Activated CD4-positive, alpha-beta T cell treated with anti-CD3 and anti-CD28 coated beads, Interleukin-2, amount 10 ng/mL, durations not matched to agents 24 days and 14 days (primary cell): ENCODE results near the gene PCNT. TPM values are rescaled to one million over a fixed set of nuclear protein-coding genes. Genes with fewer than 3 reads are reported as not detected.

ENCODE experiments used
- DNase-seq: peaks from one replicate; pipeline ENCODE4 v3.0.0; 2022
- H3K27ac Mint-ChIP-seq: one replicate; pipeline ENCODE4 v1.8.0; 2022; ENCODE audit warnings: mild to moderate bottlenecking, mixed read lengths
- H3K27me3 Mint-ChIP-seq: one replicate; pipeline ENCODE4 v1.8.0; 2022; ENCODE audit warnings: mixed read lengths
- H3K36me3 Mint-ChIP-seq: one replicate; pipeline ENCODE4 v1.8.0; 2022; ENCODE audit warnings: low read depth, mild to moderate bottlenecking, mixed read lengths
- H3K4me1 Mint-ChIP-seq: one replicate; pipeline ENCODE4 v1.8.0; 2021; ENCODE audit warnings: mixed read lengths
- H3K4me3 Mint-ChIP-seq: one replicate; pipeline ENCODE4 v1.8.0; 2022; ENCODE audit warnings: mild to moderate bottlenecking, moderate library complexity, mixed read lengths
- H3K9me3 Mint-ChIP-seq: one replicate; pipeline ENCODE4 v1.8.0; 2021; ENCODE audit warnings: mixed read lengths
- intact Hi-C: fragments of 100-400 bp; cut with micrococcal nuclease; formaldehyde crosslinking; loops from one replicate; pipeline ENCODE4 v1.15.1; 2023
- total RNA-seq: library from RNA; stranded (reverse); gene quantifications from 2 replicates; pipeline ENCODE4 v1.2.3, GENCODE V29; 2022

Gene PCNT
- total RNA-seq, 1 donor from 2014 or later, result 52.0 TPM

GRCh38 chr21:46352913-46353312 is 29.0 kb downstream of the PCNT start:
- H3K27me3 Mint-ChIP-seq, result no peaks in the 10 kb centered on the region

GRCh38 chr21:46354046-46354445 is 30.1 kb downstream of the PCNT start:
- Mint-ChIP-seq H3K9me3 (no peaks in the 10 kb centered on the region), H3K4me3 (no peak overlapping the region), H3K27ac (no peak overlapping the region), H3K36me3 (peaks cover 42% of the 10 kb centered on the region), H3K4me1 (no peaks in the 10 kb centered on the region), H3K27me3 (no peaks in the 10 kb centered on the region)
- DNase-seq, result no peak
- intact Hi-C loops, result no loop called here

More at GRCh38 chr21:46352913-46353312, 29.0 kb downstream of the PCNT start:
- H3K4me3 Mint-ChIP-seq, result no peak overlapping the region
- no peaks in the 10 kb centered on the region for H3K4me1 Mint-ChIP-seq
- DNase-seq, result no peak
- H3K9me3 Mint-ChIP-seq, result no peaks in the 10 kb centered on the region
- H3K36me3 Mint-ChIP-seq, result peaks cover 46% of the 10 kb centered on the region
- intact Hi-C loops, result no loop called here
- no peak overlapping the region for H3K27ac Mint-ChIP-seq

GRCh38 chr21:46354518-46354917 is 30.6 kb downstream of the PCNT start:
- H3K9me3 Mint-ChIP-seq, result no peaks in the 10 kb centered on the region
- no peaks in the 10 kb centered on the region for H3K27me3 Mint-ChIP-seq
- H3K27ac Mint-ChIP-seq, result no peak overlapping the region
- intact Hi-C loops, result no loop called here
- no peak for DNase-seq
- H3K4me3 Mint-ChIP-seq, result no peak overlapping the region
- peaks cover 39% of the 10 kb centered on the region for H3K36me3 Mint-ChIP-seq
- no peaks in the 10 kb centered on the region for H3K4me1 Mint-ChIP-seq

- no peaks in the 10 kb centered on the region for H3K9me3 Mint-ChIP-seq
- H3K36me3 Mint-ChIP-seq, result peaks cover 34% of the 10 kb centered on the region
- intact Hi-C loops, result no loop called here
- no peak overlapping the region for H3K4me3 Mint-ChIP-seq
- H3K4me1 Mint-ChIP-seq, result no peaks in the 10 kb centered on the region
- no peak for DNase-seq
- H3K27ac Mint-ChIP-seq, result no peak overlapping the region
- H3K27me3 Mint-ChIP-seq, result no peaks in the 10 kb centered on the region
These were observed 31.4 kb downstream of the PCNT start for GRCh38 chr21:46355161-46356004.

- Mint-ChIP-seq H3K36me3 (peaks cover 36% of the 10 kb centered on the region), H3K9me3 (no peaks in the 10 kb centered on the region), H3K4me3 (no peak overlapping the region), H3K27me3 (no peaks in the 10 kb centered on the region), H3K27ac (no peak overlapping the region), H3K4me1 (no peaks in the 10 kb centered on the region)
- intact Hi-C loops, result no loop called here
- DNase-seq, result no peak
These were observed 32.0 kb downstream of the PCNT start for GRCh38 chr21:46356005-46356338.

- Mint-ChIP-seq H3K27me3 (no peaks in the 10 kb centered on the region), H3K27ac (no peak overlapping the region), H3K36me3 (peaks cover 34% of the 10 kb centered on the region), H3K4me3 (no peak overlapping the region), H3K4me1 (no peaks in the 10 kb centered on the region), H3K9me3 (no peaks in the 10 kb centered on the region)
- no peak for DNase-seq
- intact Hi-C loops, result no loop called here
These were observed 32.8 kb downstream of the PCNT start for GRCh38 chr21:46356494-46357334.

GRCh38 chr21:46357335-46357604 is 33.3 kb downstream of the PCNT start:
- intact Hi-C loops, result no loop called here

GRCh38 chr21:46357684-46358425 is 33.9 kb downstream of the PCNT start:
- no peak for DNase-seq
- Mint-ChIP-seq H3K4me1 (no peaks in the 10 kb centered on the region), H3K4me3 (no peak overlapping the region), H3K9me3 (no peaks in the 10 kb centered on the region), H3K36me3 (peaks cover 39% of the 10 kb centered on the region), H3K27ac (no peak overlapping the region), H3K27me3 (no peaks in the 10 kb centered on the region)
- intact Hi-C loops, result no loop called here

More at GRCh38 chr21:46357335-46357604, 33.3 kb downstream of the PCNT start:
- no peaks in the 10 kb centered on the region for H3K27me3 Mint-ChIP-seq
- H3K36me3 Mint-ChIP-seq, result peaks cover 37% of the 10 kb centered on the region
- no peak overlapping the region for H3K4me3 Mint-ChIP-seq
- DNase-seq, result no peak
- no peaks in the 10 kb centered on the region for H3K9me3 Mint-ChIP-seq
- H3K4me1 Mint-ChIP-seq, result no peaks in the 10 kb centered on the region
- H3K27ac Mint-ChIP-seq, result no peak overlapping the region

- DNase-seq, result no peak
- Mint-ChIP-seq H3K27me3 (no peaks in the 10 kb centered on the region), H3K4me1 (peaks cover 2% of the 10 kb centered on the region), H3K27ac (no peak overlapping the region), H3K4me3 (no peak overlapping the region), H3K9me3 (no peaks in the 10 kb centered on the region), H3K36me3 (peaks cover 40% of the 10 kb centered on the region)
- intact Hi-C loops, result no loop called here
These were observed 37.2 kb downstream of the PCNT start for GRCh38 chr21:46361176-46361575.

- Mint-ChIP-seq H3K9me3 (no peaks in the 10 kb centered on the region), H3K4me1 (peaks cover 3% of the 10 kb centered on the region), H3K27me3 (no peaks in the 10 kb centered on the region), H3K4me3 (no peak overlapping the region), H3K36me3 (peaks cover 46% of the 10 kb centered on the region), H3K27ac (no peak overlapping the region)
- intact Hi-C loops, result no loop called here
- DNase-seq, result no peak
These were observed 38.0 kb downstream of the PCNT start for GRCh38 chr21:46361935-46362334.

- H3K4me3 Mint-ChIP-seq, result no peak overlapping the region
- intact Hi-C loops, result no loop called here
- H3K27ac Mint-ChIP-seq, result no peak overlapping the region
- H3K27me3 Mint-ChIP-seq, result no peaks in the 10 kb centered on the region
- peaks cover 3% of the 10 kb centered on the region for H3K4me1 Mint-ChIP-seq
- no peak for DNase-seq
- H3K9me3 Mint-ChIP-seq, result no peaks in the 10 kb centered on the region
- H3K36me3 Mint-ChIP-seq, result peaks cover 45% of the 10 kb centered on the region
These were observed 39.0 kb downstream of the PCNT start for GRCh38 chr21:46362946-46363345.

- H3K9me3 Mint-ChIP-seq, result no peaks in the 10 kb centered on the region
- H3K27me3 Mint-ChIP-seq, result no peaks in the 10 kb centered on the region
- intact Hi-C loops, result no loop called here
- H3K36me3 Mint-ChIP-seq, result peaks cover 47% of the 10 kb centered on the region
- no peak overlapping the region for H3K27ac Mint-ChIP-seq
- no peak overlapping the region for H3K4me3 Mint-ChIP-seq
- peaks cover 9% of the 10 kb centered on the region for H3K4me1 Mint-ChIP-seq
- no peak for DNase-seq
These were observed 39.7 kb downstream of the PCNT start for GRCh38 chr21:46363698-46364097.

GRCh38 chr21:46366091-46366490 is 42.1 kb downstream of the PCNT start:
- Mint-ChIP-seq H3K36me3 (peaks cover 44% of the 10 kb centered on the region), H3K9me3 (no peaks in the 10 kb centered on the region)

GRCh38 chr21:46366561-46366960 is 42.6 kb downstream of the PCNT start:
- Mint-ChIP-seq H3K36me3 (peaks cover 45% of the 10 kb centered on the region), H3K4me3 (no peak overlapping the region), H3K9me3 (no peaks in the 10 kb centered on the region), H3K4me1 (peaks cover 19% of the 10 kb centered on the region), H3K27ac (no peak overlapping the region), H3K27me3 (no peaks in the 10 kb centered on the region)
- no peak for DNase-seq
- intact Hi-C loops, result loop anchor here (5.0 kb wide), 1 partner anchor 44 kb away; the partner anchor contains the start of genes C21orf58 and PCNT

More at GRCh38 chr21:46366091-46366490, 42.1 kb downstream of the PCNT start:
- Mint-ChIP-seq H3K27me3 (no peaks in the 10 kb centered on the region), H3K4me3 (no peak overlapping the region), H3K27ac (no peak overlapping the region), H3K4me1 (peaks cover 18% of the 10 kb centered on the region)
- DNase-seq, result no peak
- intact Hi-C loops, result loop anchor here (5.0 kb wide), 1 partner anchor 44 kb away; the partner anchor contains the start of genes C21orf58 and PCNT
